ENCODE measurements around the gene UGT3A1.

DNA sequence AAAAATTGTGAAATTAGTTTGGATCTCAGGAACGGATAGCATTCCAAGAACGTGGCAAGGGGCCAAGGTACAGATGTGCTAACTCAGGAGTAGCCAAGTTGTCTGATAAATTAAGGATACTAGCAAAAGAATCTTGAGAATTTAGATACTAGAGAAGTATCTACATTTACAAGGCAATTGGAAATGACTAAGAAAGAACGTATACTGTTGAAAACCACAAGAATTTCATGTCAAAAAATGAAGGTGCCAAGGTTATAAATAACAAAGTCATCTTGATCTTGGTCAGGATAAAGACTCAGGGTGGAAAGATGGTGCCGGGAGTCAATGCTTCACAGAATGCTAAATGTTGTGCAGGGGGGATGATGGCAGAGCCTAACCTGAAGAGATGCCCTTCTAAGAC, 72.0 kb downstream of the UGT3A1 start:
- TF ChIP-seq, protein P1, sequence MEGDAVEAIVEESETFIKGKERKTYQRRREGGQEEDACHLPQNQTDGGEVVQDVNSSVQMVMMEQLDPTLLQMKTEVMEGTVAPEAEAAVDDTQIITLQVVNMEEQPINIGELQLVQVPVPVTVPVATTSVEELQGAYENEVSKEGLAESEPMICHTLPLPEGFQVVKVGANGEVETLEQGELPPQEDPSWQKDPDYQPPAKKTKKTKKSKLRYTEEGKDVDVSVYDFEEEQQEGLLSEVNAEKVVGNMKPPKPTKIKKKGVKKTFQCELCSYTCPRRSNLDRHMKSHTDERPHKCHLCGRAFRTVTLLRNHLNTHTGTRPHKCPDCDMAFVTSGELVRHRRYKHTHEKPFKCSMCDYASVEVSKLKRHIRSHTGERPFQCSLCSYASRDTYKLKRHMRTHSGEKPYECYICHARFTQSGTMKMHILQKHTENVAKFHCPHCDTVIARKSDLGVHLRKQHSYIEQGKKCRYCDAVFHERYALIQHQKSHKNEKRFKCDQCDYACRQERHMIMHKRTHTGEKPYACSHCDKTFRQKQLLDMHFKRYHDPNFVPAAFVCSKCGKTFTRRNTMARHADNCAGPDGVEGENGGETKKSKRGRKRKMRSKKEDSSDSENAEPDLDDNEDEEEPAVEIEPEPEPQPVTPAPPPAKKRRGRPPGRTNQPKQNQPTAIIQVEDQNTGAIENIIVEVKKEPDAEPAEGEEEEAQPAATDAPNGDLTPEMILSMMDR (IDR thresholded peaks at IDR 0.05), result no peak
- TF ChIP-seq POLR2A (IDR thresholded peaks at IDR 0.05), result no peak

All from heart left ventricle (tissue), 13 donors.